RPMI8226 (cell line): Measurements from ENCODE around the gene KCNC2.
"Not testable (repeated sequence)": the region's sequence is repeated elsewhere in the genome, so short reads cannot be mapped to it uniquely, and the experiment has no call there.

Source experiments
- DNase-seq: peaks from one replicate; pipeline ENCODE4 v3.0.0-alpha.2; 2015

Gene KCNC2

DNA sequence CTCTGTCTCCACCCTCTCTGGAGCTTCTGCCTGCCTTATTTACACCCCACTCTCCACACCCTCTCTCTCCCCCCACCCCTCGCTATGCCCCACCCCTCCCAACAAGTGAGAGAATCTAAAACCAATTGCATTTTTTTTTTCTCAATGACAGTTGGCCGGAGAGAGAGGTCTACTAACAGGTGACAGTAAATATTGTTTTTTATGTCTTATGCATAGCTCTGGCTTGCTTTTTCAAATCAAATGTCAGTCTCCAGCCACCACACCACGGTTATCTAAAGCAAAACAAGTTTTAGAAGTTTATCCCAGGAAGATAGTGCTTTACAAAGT, at the start of gene KCNC2:
Gene KCNC2 (minus strand): TSS at position 28 of the 327 bp plus-strand sequence.
- no peak for DNase-seq

GRCh38 chr12:75259143-75259542, 49.5 kb upstream of the KCNC2 start:
- no peak for DNase-seq

GRCh38 chr12:75257510-75257909, 47.9 kb upstream of the KCNC2 start:
- DNase-seq, result no peak

DNA sequence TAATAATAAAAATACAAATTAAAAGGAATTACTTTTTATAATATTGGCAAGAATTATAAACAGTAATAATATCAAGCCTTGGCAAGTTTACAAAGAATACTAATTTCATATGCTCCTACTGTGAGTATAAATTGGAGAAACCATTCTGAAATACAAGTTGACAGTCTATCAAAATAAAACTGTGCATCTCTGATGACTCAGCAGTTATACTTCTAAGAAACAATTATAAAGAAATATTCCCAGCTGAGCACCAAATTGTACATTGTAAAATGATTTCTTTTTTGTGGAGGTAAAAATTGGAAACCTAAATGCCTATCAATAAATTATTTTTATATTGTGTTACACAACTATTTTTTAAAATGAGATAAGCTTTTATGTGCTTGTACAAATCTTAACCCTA, 35.5 kb upstream of the KCNC2 start:
- no peak for DNase-seq

GRCh38 chr12:75239987-75240386, 30.3 kb upstream of the KCNC2 start:
- DNase-seq, result peak; percentile 12

GRCh38 chr12:75236206-75236605, 26.6 kb upstream of the KCNC2 start:
- no peak for DNase-seq

- DNase-seq, result no peak
These were observed 17.5 kb upstream of the KCNC2 start for GRCh38 chr12:75227132-75227531.

GRCh38 chr12:75212072-75212471, 2.4 kb upstream of the KCNC2 start:
- no peak for DNase-seq

GRCh38 chr12:75208856-75209811, 505 bp downstream of the KCNC2 start:
- DNase-seq, result peak; percentile 37

DNA sequence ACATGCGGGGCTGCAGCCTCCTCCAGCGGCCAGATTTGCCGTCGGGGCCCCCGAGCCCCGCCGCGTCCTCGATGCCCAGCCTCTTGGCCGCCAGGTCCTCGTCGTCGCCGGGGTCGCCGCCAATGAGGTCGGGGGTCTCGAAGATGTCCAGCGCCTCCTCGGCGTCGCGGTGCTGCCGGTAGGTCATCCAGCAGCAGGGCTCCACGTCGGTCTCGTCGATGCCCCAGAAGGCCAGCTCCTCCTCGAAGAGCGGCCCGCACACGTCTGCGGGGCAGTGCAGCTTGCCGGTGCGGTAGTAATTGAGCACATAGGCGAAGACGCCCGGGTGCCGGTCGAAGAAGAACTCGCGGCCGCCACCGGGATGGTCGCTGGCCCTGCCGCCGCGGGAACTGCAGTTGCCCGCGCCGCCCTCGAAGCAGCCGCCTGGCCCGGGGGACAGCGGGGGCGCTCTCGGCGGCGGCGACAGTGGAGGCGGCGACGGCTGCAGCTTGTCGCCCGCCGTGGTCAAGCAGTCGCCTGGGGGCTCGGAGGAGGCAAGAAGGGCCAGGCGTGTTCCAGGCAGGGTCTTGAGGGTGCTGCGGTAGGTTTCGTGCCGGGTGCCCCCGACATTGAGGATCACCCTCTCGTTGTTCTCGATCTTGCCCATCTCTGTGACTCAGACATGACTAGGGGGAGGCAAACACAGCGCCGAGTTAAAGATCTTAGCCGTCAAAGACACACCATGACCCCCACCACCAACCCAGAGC, 2.1 kb downstream of the KCNC2 start:
- DNase-seq, result no peak

DNA sequence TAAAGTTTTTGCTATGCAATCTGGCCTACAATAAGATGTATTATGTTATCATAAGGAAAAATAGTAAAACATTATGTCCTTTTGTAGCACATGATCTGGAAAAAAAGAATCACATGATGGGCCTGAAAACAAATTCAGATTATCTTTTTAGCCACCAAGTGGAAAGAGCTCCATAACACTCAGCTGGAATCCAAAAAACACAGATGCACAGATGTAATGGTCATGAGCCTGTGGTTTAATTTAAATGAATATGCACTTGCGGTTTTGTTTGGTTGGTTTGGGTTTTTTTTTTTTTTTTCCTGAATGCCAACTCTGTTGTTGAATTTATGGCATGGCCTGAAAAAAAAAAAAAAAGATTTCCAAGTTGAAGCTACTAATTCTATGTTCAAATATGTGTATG, 4.1 kb downstream of the KCNC2 start:
- DNase-seq, result no peak

- DNase-seq, result no peak
These were observed 12.8 kb downstream of the KCNC2 start for GRCh38 chr12:75196865-75197264.

DNA sequence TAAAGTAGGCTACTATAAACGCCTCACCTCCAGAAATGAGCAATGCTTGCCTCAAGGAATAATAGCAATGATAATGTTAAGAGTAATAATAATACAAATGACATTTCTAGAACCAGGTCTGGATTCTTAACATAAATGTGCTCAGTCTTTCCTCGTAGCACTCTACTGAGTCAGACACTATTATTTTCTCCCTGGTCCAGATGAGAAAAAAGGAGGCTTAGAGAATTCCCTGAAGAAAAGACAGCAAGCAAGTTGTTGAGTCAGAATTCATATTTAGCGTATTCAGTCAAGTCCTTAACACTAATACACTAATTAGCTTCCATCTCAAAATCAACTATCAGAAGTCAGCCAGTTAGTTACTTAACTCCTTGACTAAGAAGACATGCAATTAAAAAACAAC, 13.2 kb downstream of the KCNC2 start:
- no peak for DNase-seq

GRCh38 chr12:75194250-75194649, 15.4 kb downstream of the KCNC2 start:
- DNase-seq, result no peak

DNA sequence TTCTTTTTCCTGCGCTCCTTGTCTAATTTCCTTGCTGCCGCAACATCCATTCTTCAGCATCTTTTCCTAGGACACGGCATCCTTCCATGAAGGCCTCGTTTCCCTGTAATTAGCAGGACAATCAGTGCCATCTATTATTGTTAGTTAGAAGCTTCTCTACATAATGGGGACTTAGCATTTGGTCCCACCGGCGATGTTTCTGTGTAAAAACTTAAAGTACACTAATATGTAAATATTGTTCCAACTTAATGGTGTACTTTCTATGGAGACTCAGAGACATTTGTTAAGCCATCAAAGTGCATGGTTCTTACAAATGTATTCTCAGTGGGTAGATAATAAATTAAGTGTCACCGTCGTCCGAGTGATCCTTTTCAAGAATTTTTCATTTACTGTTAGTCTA, 17.4 kb downstream of the KCNC2 start:
- DNase-seq, result no peak

DNA sequence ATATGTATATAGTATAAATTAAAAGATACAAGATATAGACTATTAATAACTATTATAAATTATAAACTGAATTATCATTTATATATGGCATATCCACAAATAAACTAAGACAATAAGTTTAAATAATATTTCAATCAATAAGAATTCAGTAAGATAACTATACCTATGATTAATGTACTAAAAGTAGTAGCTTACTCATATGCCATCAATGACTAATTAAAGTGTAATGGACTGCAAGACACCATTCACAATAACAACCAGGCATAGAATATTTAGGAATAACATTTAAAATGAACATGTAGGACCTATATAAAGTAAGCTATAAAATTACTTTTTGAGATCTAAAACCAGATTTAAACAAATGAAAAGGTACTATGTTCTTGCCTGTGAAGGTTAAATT, 18.8 kb downstream of the KCNC2 start:
- no peak for DNase-seq

- not testable (repeated sequence) for DNase-seq
These were observed 23.8 kb downstream of the KCNC2 start for GRCh38 chr12:75185881-75186280.

GRCh38 chr12:75184516-75184915, 25.1 kb downstream of the KCNC2 start:
- no peak for DNase-seq

GRCh38 chr12:75183967-75184366, 25.7 kb downstream of the KCNC2 start:
- no peak for DNase-seq

- no peak for DNase-seq
These were observed 31.6 kb downstream of the KCNC2 start for GRCh38 chr12:75177997-75178396.

GRCh38 chr12:75172611-75173010, 37.0 kb downstream of the KCNC2 start:
- DNase-seq, result no peak

GRCh38 chr12:75170640-75171185, 38.9 kb downstream of the KCNC2 start:
- peak; percentile 24 for DNase-seq

GRCh38 chr12:75162845-75163244, 46.8 kb downstream of the KCNC2 start:
- DNase-seq, result no peak

- DNase-seq, result no peak
These were observed 48.2 kb downstream of the KCNC2 start for GRCh38 chr12:75161488-75161887.
